GM06990 (cell line): Measurements from ENCODE around the gene NOLC1.

Source experiments
- DNase-seq: peaks from one replicate; pipeline ENCODE4 v3.0.0-alpha.2; 2011; ENCODE audit not compliant: insufficient read length; ENCODE audit errors: extremely low read depth
- H3K27me3 ChIP-seq: replicated peaks from 2 replicates; pipeline ENCODE4 v1.6.0; 2011; ENCODE audit warnings: low read length; ENCODE audit not compliant: control insufficient read depth, insufficient read depth
- H3K36me3 ChIP-seq: 2 replicates; pipeline ENCODE4 v1.5.1; 2011; ENCODE audit warnings: low read length; ENCODE audit not compliant: control insufficient read depth, insufficient read depth
- H3K4me3 ChIP-seq: replicated peaks from 2 replicates; pipeline ENCODE4 v1.5.1; 2011; ENCODE audit warnings: low read depth, mild to moderate bottlenecking, control low read depth, low read length
- TF ChIP-seq, protein P1 (sequence below): IDR thresholded peaks from 2 replicates; pipeline ENCODE4 v1.5.1; 2011; ENCODE audit warnings: low read length, control low read depth, mild to moderate bottlenecking, inconsistent platforms; ENCODE audit not compliant: insufficient read depth, poor library complexity, severe bottlenecking

The NOLC1 gene

DNA sequence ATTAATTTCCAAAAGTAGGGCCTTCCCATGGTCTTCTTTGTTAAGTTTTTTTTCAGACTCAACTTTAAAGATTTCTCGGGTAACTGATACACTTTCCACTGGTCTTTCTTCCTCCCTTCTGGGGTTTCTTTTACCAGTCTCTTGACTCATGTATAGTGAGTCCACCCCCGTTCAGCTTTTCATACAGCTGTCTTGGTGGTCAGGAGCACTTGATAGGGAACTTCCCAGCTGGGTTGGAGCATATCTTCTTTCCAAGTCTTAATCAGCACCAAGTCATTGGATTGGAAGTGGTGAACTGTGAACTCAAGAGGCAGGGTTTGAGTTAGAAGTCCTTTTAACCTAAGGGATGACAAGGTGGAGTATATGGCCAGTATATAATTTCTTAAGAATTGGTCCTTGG, 44.7 kb downstream of the NOLC1 start:
- H3K4me3 ChIP-seq: no peak overlapping the region
- H3K36me3 ChIP-seq: no peaks in the 10 kb centered on the region
- no peaks in the 10 kb centered on the region for H3K27me3 ChIP-seq
- DNase-seq: no peak
- TF ChIP-seq, protein P1, sequence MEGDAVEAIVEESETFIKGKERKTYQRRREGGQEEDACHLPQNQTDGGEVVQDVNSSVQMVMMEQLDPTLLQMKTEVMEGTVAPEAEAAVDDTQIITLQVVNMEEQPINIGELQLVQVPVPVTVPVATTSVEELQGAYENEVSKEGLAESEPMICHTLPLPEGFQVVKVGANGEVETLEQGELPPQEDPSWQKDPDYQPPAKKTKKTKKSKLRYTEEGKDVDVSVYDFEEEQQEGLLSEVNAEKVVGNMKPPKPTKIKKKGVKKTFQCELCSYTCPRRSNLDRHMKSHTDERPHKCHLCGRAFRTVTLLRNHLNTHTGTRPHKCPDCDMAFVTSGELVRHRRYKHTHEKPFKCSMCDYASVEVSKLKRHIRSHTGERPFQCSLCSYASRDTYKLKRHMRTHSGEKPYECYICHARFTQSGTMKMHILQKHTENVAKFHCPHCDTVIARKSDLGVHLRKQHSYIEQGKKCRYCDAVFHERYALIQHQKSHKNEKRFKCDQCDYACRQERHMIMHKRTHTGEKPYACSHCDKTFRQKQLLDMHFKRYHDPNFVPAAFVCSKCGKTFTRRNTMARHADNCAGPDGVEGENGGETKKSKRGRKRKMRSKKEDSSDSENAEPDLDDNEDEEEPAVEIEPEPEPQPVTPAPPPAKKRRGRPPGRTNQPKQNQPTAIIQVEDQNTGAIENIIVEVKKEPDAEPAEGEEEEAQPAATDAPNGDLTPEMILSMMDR: no peak

DNA sequence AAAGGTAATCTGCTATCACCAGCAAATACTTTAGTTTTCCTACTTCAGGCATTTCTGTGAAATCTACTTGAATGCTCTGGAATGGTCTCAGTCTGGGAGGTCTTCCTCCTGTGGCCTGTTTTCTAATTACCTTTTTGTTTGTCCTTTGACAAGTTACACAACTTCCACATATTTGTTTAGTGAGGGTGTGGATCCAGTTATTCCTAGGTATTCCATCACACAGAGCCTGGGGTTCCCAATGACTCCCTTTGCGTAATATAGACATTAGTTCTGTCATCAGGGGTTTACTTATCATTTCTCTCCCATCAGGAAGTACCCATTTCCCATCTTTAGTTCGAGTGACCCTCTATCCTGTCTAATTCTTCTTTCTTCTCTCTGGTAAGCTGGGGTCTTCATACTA, 45.8 kb downstream of the NOLC1 start:
- no peak for DNase-seq
- H3K4me3 ChIP-seq: no peak overlapping the region
- TF ChIP-seq, protein P1: no peak
- no peaks in the 10 kb centered on the region for H3K36me3 ChIP-seq
- H3K27me3 ChIP-seq: no peaks in the 10 kb centered on the region

DNA sequence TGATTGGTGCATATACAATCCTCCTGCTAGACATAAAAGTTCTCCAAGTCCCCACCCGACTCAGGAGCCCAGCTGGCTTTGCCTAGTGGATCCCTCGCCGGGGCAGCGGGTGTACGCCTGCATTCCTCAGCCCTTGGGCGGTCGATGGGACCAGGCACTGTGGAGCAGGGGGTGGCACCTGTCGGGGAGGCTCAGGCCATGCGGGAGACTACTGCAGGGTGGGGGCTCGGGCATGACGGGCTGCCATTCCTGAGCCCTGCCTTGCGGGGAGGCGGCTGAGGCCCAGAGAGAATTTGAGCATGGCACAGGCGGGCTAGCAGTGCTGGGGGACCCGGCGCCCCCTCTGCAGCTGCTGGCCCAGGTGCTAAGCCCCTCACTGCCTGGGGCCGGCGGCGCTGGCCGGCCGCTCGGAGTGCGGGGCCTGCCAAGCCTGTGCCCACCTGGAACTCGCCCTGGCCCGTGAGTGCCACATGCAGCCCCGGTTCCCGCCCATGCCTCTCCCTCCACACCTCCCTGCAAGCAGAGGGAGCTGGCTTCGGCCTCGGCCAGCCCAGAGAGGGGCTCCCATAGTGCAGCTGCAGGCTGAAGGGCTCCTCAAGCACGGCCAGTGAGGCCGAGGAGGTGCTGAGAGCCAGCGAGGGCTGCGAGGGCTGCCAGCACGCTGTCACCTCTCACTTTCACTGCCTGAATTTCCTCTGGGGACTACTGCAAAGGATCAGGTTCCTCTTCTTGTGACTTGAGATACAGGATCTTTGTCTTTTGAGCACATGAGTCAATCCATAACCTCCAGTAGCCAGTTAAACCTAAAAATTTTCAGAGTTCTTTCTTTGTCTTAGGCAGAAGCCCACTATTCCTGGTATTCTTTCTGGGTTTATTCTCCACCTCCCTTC, 48.8 kb downstream of the NOLC1 start:
- no peak for DNase-seq
- H3K27me3 ChIP-seq: no peaks in the 10 kb centered on the region
- TF ChIP-seq, protein P1: no peak
- no peaks in the 10 kb centered on the region for H3K36me3 ChIP-seq
- H3K4me3 ChIP-seq: no peak overlapping the region

DNA sequence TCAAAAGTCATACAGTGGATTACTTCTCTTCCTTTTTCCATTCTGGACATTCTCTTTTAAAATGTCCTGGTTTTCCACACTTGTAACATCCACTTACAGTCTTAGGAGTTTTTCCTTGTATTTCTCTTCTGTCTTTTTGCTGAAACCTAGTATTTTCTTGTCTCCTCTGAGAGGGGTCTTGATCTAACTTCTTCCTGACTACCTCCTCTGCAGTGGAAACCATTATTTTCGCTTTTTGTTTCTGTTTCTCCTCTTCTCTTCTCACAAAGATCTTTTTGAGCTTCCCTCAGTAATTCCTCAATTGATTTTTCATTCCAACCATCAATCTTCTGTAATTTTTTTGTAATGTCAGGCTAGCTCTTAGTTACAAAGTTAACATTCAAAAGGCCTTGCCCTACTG, 50.2 kb downstream of the NOLC1 start:
- no peak for DNase-seq
- TF ChIP-seq, protein P1: no peak
- Histone ChIP-seq H3K4me3 (no peak overlapping the region), H3K36me3 (no peaks in the 10 kb centered on the region), H3K27me3 (no peaks in the 10 kb centered on the region)

DNA sequence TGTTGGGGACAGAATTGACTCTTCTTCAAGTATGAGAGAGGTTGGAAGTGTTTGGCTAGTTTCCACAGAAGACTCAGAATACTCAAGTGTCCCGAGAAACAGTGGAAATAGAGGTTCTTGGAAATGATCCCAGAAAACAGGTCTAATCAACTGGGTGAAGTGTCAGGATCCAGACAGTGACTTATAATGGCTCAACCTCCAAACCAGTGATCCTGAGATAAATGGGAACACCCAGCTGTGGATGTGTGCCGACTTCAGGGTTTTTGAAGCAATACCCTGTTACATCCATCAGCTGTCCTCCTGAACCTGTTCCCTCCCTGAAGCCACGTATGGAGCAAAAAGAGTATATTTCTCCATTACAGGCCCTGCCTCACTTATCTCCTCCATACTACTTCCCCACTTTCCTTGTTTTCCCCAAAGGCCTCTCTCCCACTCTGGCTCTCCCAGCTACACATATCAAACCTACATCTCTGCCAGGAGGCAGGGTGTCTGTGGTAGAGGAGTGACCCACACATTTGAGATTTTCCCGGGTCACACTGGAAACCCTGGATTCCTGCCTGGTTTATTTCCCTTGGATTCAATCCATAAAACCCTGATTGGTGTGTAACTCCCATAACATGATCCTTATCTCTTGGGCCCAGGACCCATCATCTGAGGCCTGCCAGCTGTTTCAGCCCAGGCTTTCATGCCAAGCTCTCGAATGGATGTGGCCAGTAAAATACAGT, 56.3 kb downstream of the NOLC1 start:
- DNase-seq: no peak

More for the DNA sequence above, 56.3 kb downstream of the NOLC1 start:
- TF ChIP-seq, protein P1: no peak
- Histone ChIP-seq H3K27me3 (no peaks in the 10 kb centered on the region), H3K4me3 (no peak overlapping the region), H3K36me3 (no peaks in the 10 kb centered on the region)
